CD4-positive, alpha-beta T cell treated with Interleukin-4 for 4 hours (primary cell): ENCODE measurements around the gene MAPK8.

Experiments
- DNase-seq: peaks from one replicate; pipeline ENCODE4 v3.0.0-alpha.2; 2020

Gene MAPK8

GRCh38 chr10:48464871-48465736, 158.6 kb downstream of the MAPK8 start:
- no peak for DNase-seq

- DNase-seq, result no peak
These were observed 159.5 kb downstream of the MAPK8 start for GRCh38 chr10:48465860-48466521.

GRCh38 chr10:48466611-48467240, 160.2 kb downstream of the MAPK8 start:
- DNase-seq, result no peak

- no peak for DNase-seq
These were observed 161.2 kb downstream of the MAPK8 start for GRCh38 chr10:48467669-48468068.

GRCh38 chr10:48468130-48468790, 161.8 kb downstream of the MAPK8 start:
- DNase-seq, result no peak

GRCh38 chr10:48468866-48469511, 162.5 kb downstream of the MAPK8 start:
- no peak for DNase-seq

GRCh38 chr10:48469516-48470020, 163.1 kb downstream of the MAPK8 start:
- DNase-seq, result no peak

GRCh38 chr10:48470115-48470892, 163.8 kb downstream of the MAPK8 start:
- DNase-seq, result no peak

- no peak for DNase-seq
These were observed 164.7 kb downstream of the MAPK8 start for GRCh38 chr10:48470893-48471805.

- DNase-seq, result no peak
These were observed 166.1 kb downstream of the MAPK8 start for GRCh38 chr10:48472501-48473069.

GRCh38 chr10:48473704-48474103, 167.2 kb downstream of the MAPK8 start:
- no peak for DNase-seq

- DNase-seq, result no peak
These were observed 168.4 kb downstream of the MAPK8 start for GRCh38 chr10:48474765-48475365.

GRCh38 chr10:48475943-48476278, 169.4 kb downstream of the MAPK8 start:
- no peak for DNase-seq

- DNase-seq, result no peak
These were observed 170.0 kb downstream of the MAPK8 start for GRCh38 chr10:48476279-48476982.

GRCh38 chr10:48477141-48477540, 170.7 kb downstream of the MAPK8 start:
- no peak for DNase-seq

GRCh38 chr10:48477616-48478015, 171.1 kb downstream of the MAPK8 start:
- no peak for DNase-seq

- no peak for DNase-seq
These were observed 172.0 kb downstream of the MAPK8 start for GRCh38 chr10:48478469-48478868.

GRCh38 chr10:48478980-48479811, 172.7 kb downstream of the MAPK8 start:
- no peak for DNase-seq
